Activated CD4-positive, CD25-positive, alpha-beta regulatory T cell (primary cell): Measurements from ENCODE around the gene ZNF322.
"Not testable (repeated sequence)": the region's sequence is repeated elsewhere in the genome, so short reads cannot be mapped to it uniquely, and the experiment has no call there.

ENCODE experiments used
- DNase-seq, 4 experiments: peaks; one replicate each; lab custom pipeline; 2025; lab: John Stamatoyannopoulos, UW

ZNF322 gene, protein sequence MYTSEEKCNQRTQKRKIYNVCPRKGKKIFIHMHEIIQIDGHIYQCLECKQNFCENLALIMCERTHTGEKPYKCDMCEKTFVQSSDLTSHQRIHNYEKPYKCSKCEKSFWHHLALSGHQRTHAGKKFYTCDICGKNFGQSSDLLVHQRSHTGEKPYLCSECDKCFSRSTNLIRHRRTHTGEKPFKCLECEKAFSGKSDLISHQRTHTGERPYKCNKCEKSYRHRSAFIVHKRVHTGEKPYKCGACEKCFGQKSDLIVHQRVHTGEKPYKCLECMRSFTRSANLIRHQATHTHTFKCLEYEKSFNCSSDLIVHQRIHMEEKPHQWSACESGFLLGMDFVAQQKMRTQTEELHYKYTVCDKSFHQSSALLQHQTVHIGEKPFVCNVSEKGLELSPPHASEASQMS

DNA sequence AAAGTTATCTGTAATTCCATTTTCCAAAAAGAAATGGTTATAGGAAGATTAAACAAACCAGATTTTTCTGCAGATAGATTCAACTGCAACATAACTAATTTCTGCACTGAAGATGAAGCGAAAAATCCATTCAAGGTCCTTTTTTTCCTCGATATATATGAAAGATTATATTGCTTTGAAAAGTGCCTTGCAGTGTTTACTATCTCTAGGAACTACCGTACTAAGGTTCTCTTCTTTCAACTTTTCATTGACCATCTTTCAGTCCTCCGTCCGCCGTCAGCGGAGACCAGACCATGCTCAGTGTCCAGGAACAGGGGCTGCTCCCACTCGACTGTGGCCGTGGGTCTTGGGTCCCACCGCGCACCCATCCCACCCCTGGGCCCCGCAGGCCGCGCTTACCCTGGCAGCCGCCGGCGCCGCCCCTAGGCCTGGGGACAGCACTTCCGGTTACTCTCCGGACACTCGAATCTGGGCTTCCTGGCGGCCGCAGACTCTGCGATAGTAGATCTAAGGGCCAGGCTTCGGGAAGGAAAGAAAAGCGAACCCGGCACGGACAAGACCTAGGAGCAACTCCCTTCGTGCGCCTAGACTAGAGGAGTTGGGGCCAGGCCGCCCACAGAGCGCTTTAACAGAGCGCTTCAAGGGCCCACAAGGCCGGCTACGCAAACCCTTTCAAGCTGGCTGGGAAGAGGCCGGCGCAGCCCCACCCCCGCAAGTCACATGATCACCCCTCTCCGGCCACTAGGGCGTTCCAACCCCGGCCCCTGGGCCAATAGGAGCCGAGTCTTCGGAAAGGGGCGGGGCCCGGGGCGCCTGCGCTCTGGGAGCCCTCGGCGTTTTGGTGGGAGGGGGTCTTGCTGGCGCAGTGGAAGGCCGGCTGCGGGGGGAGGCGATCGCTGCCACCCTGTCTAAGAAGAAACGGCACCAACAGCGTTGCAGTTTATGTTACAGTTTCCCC, at the start of gene ZNF322:
ZNF322 (minus strand) TSS at position 705 of the 958 bp plus-strand sequence. CDS start 21,193 bp downstream, outside the sequence.
- DNase-seq = peak; percentile 70 to 78 (median 76)

DNA sequence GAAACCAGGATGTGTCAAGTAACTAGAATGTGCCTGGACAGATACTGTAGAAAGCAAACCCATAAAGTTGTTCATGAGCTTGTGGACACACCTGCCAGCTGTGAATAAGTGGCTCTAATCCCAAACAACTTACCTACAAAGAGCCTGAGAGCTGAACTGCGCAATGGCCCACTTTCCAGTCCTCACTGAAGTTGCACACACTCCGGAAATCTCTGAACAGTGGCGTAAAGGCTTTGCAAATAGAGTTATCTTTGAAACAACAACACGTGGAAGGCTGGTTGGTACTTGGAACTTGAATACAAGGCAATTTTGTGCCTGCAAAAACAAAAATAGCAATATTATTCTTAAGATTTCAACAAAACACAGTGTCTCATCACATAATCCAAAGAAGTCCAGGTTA, 46.2 kb upstream of the ZNF322 start:
- not testable (repeated sequence) for DNase-seq

DNA sequence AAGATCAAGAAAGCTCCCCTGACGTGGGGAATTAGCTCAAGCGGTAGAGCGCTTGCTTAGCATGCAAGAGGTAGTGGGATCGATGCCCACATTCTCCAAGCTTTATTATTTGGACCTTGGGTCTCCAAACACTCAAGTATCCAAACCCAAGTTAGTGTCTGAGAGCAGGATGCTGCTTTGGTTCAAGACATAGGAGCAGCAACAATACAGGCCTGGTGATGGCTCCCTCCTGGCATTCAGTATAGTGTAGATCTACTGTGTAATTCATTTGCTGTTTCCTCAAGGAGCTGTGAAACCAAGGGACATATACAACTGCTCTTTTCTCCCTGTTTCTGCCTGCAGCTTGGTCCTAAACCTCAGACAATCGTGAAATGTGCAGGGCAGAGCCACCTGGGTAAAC, 45.8 kb upstream of the ZNF322 start:
- not testable (repeated sequence) for DNase-seq

DNA sequence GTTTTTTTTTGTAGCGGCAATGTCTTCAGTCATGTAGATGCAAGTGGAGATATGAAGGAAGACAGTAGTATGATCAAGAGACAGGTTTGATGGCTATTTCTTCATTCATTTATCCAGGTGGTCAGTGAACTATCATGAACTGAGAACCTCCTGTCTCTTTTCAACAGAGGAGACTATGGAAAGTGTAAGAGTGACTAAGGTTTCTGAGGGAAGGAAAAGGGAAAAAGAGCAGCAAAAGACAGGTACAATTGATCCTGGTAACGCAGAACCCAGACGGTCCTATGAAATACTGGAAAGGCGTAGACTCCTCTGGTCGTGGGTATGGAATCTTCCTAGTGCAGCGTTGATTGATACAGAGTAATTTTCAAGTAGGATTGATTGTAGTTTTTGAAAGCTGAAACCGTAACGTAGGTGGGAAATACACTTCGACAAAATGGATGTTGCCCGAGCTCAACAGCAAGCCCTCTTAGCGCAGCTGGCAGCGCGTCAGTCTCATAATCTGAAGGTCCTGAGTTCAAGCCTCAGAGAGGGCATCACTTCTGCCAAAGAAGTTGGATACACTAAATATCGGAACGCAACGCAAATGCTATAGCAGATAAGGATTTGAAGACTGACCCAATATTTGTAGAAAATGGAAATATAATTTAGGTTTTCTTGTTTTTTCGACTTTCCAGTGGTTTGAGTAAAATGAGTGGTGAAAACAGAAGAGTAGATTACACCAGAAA, 41.6 kb upstream of the ZNF322 start:
- not testable (repeated sequence) for DNase-seq

DNA sequence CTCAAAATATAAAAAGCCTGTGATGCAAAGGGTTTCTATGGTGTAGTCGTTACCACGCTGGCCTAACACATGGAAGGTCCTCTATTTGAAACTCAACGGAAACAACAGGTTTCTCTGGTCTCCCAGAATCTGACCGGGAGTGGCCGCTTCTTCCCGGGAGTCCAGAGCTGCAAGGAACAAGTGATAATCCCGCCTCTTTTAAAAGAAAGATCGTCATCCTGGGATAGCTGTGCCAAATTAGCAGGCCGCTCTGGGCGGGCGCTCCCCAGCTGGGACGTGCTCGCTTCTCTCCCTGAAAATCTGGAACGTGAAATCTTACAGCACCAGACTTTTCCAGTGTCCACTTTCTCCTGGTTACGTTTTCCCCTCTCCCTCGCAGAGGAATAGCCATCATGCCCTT, 38.0 kb upstream of the ZNF322 start:
- DNase-seq = not testable (repeated sequence)

DNA sequence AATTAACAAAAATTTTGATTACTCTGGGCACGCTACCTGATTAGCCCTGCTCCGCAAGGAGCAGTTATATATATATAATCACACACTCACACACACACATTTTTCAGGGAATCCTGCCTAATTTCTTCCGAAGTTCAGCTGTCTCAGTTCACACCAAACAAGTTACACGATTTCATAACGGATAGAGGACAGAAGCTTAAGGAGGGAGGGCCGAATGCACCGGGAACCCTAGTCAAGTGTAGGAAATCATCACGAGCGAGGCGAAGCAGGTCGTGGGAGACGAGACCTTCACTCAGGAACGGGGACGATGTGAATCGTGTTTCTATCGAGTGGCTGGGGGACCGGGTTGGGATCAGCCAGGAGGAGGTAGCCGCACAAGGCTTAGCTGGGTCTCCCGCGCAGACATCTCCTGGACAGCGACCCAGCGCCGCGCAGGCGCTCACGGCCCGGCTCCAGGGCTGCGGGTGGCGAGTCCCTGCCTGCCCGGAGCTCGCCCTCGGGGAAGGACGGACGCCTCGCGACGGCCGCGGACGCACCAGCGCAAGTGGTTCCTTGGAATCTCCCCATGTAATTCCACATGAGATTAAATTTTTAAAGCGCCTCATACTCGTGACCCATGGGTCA, 29.9 kb upstream of the ZNF322 start:
- not testable (repeated sequence) for DNase-seq

DNA sequence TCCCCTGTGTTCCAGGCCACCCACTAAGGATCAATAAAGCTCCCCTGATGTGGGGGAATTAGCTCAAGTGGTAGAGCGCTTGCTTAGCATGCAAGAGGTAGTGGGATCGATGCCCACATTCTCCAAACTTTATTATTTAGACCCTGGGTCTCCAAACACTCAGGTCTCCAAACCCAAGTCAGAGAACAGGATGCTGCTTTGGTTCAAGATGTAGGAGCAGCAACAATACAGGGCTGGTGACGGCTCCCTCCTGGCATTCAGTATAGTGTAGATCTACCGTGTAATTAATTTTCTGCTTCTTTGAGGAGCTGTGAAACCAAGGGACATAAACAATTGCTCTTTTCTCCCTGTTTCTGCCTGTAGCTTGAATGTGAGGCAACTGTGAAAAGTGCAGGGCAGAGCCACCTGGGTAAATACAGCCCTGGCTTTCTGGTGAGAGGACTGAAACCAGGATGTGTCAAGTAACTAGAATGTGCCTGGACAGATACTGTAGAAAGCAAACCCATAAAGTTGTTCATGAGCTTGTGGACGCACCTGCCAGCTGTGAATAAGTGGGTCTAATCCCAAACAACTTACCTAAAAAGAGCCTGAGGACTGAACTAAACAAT, 23.0 kb upstream of the ZNF322 start:
- DNase-seq = not testable (repeated sequence)

DNA sequence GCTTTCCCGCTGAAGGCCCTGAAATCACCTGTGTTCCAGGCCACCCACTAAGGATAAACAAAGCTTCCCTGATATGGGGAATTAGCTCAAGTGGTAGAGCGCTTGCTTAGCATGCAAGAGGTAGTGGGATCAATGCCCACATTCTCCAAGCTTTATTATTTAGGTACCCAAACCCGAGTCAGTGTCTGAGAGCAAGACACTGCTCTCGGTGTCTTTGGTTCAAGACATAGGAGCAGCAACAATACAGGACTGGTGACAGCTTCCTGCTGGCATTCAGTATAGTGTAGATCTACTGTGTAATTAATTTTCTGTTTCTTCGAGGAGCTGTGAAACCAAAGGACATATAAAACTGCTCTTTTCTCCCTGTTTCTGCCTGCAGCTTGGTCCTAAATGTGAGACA, 13.7 kb upstream of the ZNF322 start:
- not testable (repeated sequence) for DNase-seq

DNA sequence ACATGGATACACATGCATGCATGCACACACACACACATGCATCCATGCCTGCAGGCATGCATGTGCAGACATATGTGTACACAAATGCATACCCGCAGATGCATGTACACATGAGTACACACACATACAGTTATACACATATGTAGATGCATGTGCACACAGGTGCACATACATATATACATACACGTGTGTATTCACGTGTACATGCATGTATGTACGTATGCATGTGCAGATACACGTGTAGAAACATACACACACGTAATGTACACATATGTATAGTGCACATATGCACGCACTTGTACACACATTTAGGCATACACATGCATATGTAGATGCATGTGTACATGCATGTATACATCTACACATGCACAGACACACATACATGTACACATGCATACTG, 11.0 kb upstream of the ZNF322 start:
- not testable (repeated sequence) for DNase-seq

DNA sequence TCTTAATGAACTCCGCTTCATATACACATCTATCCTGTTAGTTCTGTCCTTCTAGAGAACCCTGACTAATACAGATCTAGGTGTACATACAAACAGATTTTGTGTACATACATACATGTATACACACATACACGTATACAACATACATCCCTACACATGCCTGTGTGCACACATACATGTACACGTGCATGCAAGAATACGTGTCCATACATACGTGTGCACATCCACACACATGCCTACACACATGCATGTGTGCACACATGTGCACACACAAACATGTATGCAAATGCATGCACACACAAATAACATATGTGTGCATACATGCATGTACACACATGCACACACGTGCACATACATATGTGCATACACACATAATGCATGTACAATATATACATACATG, 10.5 kb upstream of the ZNF322 start:
- not testable (repeated sequence) for DNase-seq

DNA sequence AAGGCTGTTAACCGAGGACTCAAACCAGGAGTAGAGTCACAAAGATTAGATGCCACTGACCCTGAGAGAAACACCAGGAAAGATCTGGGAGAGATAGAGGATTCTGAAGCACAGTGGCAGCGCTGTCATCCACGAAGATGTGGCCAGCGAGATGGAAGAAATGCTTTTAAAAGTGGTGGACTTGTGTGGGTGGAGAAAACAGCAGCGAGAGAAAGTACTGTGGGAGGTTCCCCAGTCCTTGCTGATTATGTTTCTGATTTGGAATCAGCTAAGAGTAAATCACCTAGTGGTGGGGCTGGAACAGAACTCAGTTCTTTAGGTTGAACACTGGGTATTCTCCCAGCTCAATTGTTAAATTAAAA, 435 bp upstream of the ZNF322 start:
- no peak for DNase-seq

DNA sequence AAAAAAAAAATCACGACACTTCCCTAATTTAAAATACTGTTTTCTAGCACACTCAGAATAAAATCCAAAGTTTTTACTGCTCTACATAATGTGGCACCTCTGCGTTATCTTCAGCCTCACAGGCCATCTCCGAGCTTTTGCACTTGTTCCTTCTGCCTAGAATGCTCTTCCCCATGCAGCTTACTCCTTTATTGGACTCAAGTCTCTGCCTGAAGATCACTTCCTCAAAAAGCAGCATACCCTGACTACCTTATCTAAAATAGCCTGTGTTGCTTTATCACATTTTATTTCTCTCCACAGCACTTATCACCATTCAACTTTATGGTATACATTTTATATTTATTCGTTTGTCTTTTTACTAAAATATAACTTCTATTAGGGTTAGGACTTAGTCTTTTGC, 2.3 kb downstream of the ZNF322 start:
- DNase-seq = no peak

DNA sequence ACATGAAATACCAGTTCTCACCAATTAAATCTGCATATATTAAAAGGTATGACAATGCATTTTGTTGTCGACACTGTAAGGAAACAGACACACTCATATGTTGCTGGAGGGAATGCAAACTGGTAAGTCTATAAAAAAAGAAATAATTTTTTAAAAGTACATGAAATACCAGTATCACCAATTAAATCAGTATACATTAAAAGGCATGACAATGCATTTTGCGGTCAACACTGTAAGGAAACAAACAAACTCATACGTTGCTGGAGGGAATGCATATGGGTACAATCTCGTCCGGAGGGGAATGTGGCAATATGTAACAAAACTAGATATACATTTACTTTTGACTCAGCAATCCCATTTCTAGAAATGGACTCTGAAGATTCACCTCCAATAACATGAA, 6.5 kb downstream of the ZNF322 start:
- DNase-seq = no peak

DNA sequence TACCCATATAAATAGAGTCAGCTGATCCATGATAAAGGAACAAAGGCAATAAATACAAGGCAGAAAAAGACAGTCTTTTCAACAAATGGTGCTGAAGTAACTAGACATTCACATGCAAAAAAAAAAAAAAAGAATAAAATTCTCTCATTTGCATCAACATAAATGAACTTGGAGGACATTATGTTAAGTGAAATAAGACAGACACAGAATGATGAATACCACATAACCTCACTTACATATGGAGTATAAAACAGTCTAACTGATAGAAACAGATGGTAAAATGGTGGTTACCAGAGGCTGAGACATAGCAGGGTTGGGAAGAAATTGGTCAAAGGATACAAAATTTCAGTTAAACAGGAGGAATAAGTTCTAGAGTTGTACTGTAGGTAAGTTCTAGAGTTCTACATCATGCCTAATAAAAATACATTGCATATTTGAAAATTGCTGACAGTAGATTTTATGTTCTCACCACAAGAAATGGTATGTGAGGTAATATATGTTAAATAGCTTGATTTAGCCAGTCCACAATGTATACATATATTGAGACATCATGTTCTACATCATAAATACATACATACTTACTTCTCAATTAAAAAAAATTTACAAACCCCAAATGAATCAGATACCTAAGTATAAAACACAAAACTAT, 8.3 kb downstream of the ZNF322 start:
- DNase-seq = no peak

DNA sequence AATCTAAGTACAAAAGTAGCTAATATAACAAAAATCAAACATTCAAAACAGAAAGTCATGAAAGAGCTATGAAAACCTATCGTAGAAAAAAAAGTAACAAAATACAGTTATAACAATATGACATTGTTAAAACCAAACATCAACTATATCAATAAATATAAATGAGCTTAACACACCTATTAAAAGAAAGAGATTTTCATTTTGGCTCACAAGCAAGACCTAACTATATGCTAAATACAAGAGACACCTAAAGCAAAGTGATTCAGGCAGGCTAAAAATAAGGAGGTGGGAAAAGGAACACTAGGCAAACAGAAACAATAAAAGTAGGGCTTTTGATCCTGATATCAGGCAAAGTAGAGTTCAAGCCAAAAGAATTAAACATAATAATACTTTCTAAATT, 13.5 kb downstream of the ZNF322 start:
- no peak for DNase-seq

DNA sequence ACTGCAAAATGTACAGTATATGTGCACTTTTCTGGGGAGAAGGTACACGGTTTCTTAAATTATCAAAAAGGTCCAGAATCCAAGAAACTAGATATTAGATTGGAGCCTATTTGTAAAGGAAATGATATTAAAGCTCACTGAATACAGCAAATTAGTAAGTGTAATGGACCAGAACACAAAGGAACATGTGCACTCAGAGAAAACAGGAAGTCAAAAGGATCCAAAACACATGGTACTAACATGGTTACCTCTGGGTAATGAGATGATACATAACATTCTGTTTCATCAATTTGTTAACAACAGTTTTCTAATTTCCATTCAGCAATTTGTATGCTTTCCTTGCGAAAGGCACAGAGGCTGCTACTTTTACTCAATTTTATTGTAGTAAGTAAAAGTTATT, 18.7 kb downstream of the ZNF322 start:
- DNase-seq = no peak

DNA sequence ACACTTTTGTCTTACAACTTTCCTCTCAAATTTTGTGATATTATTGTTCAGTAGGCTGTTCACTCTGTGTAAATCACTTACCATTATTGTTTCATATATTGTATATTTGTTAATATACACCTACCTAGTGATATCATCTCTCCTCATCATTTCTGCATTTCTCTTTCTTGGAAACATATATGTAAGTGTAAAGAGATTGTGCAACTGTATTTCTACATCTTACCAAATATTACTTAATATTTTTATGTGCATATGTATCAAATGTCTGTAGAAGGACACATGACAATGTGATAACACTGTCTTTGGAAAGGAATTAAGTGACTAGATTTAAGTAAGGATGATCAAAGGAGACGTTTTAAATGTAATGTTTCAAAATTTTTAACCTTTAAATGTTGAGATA, 30.2 kb downstream of the ZNF322 start:
- DNase-seq = no peak

DNA sequence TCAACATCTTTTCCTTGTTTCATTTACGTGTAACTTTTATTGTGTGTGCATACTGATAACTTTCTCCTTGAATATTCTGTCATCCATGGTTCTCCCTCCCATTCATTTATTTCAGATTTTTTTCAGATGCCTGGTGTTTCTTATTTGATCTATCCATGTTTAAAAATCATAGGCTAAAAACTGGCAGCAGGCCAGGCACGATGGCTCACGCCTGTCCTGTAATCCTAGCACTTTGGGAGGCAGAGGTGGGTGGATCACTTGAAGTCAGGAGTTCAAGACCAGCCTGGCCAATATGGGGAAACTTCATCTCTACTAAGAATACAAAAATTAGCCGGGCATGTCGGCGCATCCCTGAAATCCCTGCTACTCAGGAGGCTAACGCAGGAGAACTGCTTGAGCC, 31.7 kb downstream of the ZNF322 start:
- no peak for DNase-seq

DNA sequence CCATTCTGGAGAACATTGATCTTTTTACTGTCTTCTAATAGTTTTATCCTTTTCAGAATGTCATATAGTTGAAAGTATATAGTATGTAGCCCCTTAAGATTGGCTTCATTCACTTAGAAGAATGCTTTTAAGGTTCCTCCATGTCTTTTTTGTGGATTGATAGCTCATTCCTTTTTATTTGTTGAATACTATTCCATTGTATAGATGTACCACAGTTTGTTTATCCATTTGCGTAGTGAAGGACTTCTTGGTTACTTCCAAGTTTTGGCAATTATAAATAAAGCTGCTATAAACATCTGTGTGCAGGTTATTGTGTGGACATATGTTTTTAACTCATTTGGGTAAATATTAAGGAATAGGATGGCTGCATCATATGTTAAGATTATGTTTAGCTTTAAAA, 35.0 kb downstream of the ZNF322 start:
- DNase-seq = no peak

DNA sequence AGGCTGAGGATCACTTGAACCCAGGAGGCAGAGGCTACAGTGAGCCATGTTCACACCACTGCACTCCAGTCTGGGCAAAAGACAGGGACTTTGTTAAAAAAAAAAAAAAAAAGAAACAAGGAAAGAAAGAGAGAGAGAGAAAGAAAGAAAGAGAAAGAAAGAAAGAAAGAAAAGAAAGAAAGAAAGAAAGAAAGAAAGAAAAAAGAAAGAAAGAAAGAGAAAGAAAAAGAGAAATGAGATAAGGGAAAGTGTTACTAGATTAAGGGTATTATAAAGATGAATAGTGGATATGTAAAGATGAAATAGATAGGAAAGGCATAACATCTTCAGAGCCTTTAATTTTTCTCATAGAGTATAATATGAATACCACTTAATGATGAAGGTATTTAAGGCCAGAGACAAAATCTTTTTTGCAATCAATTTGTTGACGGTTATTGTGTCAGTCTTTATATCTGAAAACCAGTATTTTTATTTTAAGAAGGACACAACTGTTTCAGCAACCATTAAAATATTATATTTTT, 36.1 kb downstream of the ZNF322 start:
- DNase-seq = no peak
